Measurements from ENCODE around the gene EIF2B4. TPM values are rescaled to one million over a fixed set of nuclear protein-coding genes. Genes with fewer than 3 reads are reported as not detected.

Gene EIF2B4
- total and polyA plus RNA-seq, 10 donors, result 26.5 to 58.1 (median 30.6) TPM

- DNase-seq, result no peak
- peaks cover 0 to 79% (median 66%) of the 10 kb centered on the region in 6 donors for H3K36me3 ChIP-seq
- H3K9me3 ChIP-seq, result no peaks in the 10 kb centered on the region
- TF ChIP-seq POLR2AphosphoS5 (IDR thresholded peaks at IDR 0.05), result peak in 2 of 3 donors; percentile 45 to 64
- no peak for TF ChIP-seq POLR2A (IDR thresholded peaks at IDR 0.05)
- WGBS, 5 donors, result 1 to 3% (median 1%) methylated on average over 24 to 35 of the region's 35 CpGs
- peak overlapping the region; percentile 78 to 93 (median 89) for H3K27ac ChIP-seq
- H3K4me3 ChIP-seq, result peak overlapping the region; percentile 59 to 75 (median 64)
- intact Hi-C loops (cut with DNase I; ENCODE audit: low total_unique reads), result no loop called here
- H3K4me1 ChIP-seq, result peaks cover 13 to 55% (median 28%) of the 10 kb centered on the region in 6 donors
- H3K27me3 ChIP-seq (replicated peaks in 1 of 7), result no peaks in the 10 kb centered on the region
These were observed 9.9 kb upstream of the EIF2B4 start for GRCh38 chr2:27379836-27380625.

GRCh38 chr2:27379383-27379835 is 9.3 kb upstream of the EIF2B4 start:
- TF ChIP-seq CTCF (IDR thresholded peaks at IDR 0.05 in 8 of 11, conservative IDR thresholded peaks at IDR 0.05 in 3 of 11) (no peak), POLR2AphosphoS5 (IDR thresholded peaks at IDR 0.05) (no peak), POLR2A (IDR thresholded peaks at IDR 0.05) (no peak)
- no peaks in the 10 kb centered on the region for H3K9me3 ChIP-seq
- peak overlapping the region; percentile 78 to 93 (median 89) for H3K27ac ChIP-seq
- peaks cover 0 to 79% (median 66%) of the 10 kb centered on the region in 6 donors for H3K36me3 ChIP-seq
- 83 to 87% (median 85%) methylated on average over 2 of the region's 2 CpGs for WGBS, 5 donors
- no peak for DNase-seq
- no peaks in the 10 kb centered on the region for H3K27me3 ChIP-seq (replicated peaks in 1 of 7)
- H3K4me1 ChIP-seq, result peaks cover 13 to 59% (median 28%) of the 10 kb centered on the region in 6 donors
- intact Hi-C loops (cut with DNase I; ENCODE audit: low total_unique reads), result no loop called here
- H3K4me3 ChIP-seq, result peak overlapping the region; percentile 59 to 75 (median 64)

- WGBS, 5 donors, result 69 to 95% (median 89%) methylated on average over 2 to 9 of the region's 9 CpGs
- H3K36me3 ChIP-seq, result peaks cover 0 to 79% (median 66%) of the 10 kb centered on the region in 6 donors
- H3K27me3 ChIP-seq (replicated peaks in 1 of 7), result no peaks in the 10 kb centered on the region
- no peak for TF ChIP-seq POLR2A (IDR thresholded peaks at IDR 0.05)
- no peak for TF ChIP-seq POLR2AphosphoS5 (IDR thresholded peaks at IDR 0.05)
- TF ChIP-seq CTCF (IDR thresholded peaks at IDR 0.05 in 8 of 11, conservative IDR thresholded peaks at IDR 0.05 in 3 of 11), result no peak
- H3K9me3 ChIP-seq, result no peaks in the 10 kb centered on the region
- H3K27ac ChIP-seq, result peak overlapping the region in 3 of 8 donors; percentile 89 to 93 (median 93)
- DNase-seq, result peak; percentile 79
- no peak overlapping the region for H3K4me3 ChIP-seq
- intact Hi-C loops (cut with DNase I; ENCODE audit: low total_unique reads), result no loop called here
- H3K4me1 ChIP-seq, result peaks cover 13 to 64% (median 29%) of the 10 kb centered on the region in 6 donors
These were observed 8.7 kb upstream of the EIF2B4 start for GRCh38 chr2:27378809-27379290.

- H3K4me1 ChIP-seq, result peaks cover 13 to 70% (median 32%) of the 10 kb centered on the region in 6 donors
- peak; percentile 78 for DNase-seq
- peaks cover 0 to 79% (median 66%) of the 10 kb centered on the region in 6 donors for H3K36me3 ChIP-seq
- H3K4me3 ChIP-seq, result no peak overlapping the region
- intact Hi-C loops (cut with DNase I; ENCODE audit: low total_unique reads), result no loop called here
- no peak for TF ChIP-seq CTCF (IDR thresholded peaks at IDR 0.05 in 8 of 11, conservative IDR thresholded peaks at IDR 0.05 in 3 of 11)
- peak; percentile 58 to 85 (median 70) for TF ChIP-seq POLR2AphosphoS5 (IDR thresholded peaks at IDR 0.05)
- peak overlapping the region in 1 of 8 donors; percentile 93 for H3K27ac ChIP-seq
- H3K9me3 ChIP-seq, result no peaks in the 10 kb centered on the region
- 80 to 86% (median 85%) methylated on average over 17 to 29 of the region's 29 CpGs for WGBS, 5 donors
- H3K27me3 ChIP-seq (replicated peaks in 1 of 7), result no peaks in the 10 kb centered on the region
These were observed 8.1 kb upstream of the EIF2B4 start for GRCh38 chr2:27378096-27378808.
